Kidney (tissue), 14 donors: ENCODE data around the gene LMNB1. TPM values are rescaled to one million over a fixed set of nuclear protein-coding genes. Genes with fewer than 3 reads are reported as not detected.

Experiments
- DNase-seq, 5 donors: peaks; one replicate each; pipeline ENCODE4 v3.0.0-alpha.2; 2013 to 2020
- FAIRE-seq: peaks from 2 replicates; lab custom pipeline; 2012; peaks lifted over from hg19 to GRCh38; lab: Jason Lieb, UNC
- H3K27ac ChIP-seq, 2 donors: one replicate each; pipeline ENCODE4 v1.7.0; 2013; ENCODE audit warnings: low read depth in 2 of 2, low read length in 2 of 2, inconsistent platforms in 1 of 2
- H3K27me3 ChIP-seq: one replicate; pipeline ENCODE4 v1.7.1; 2013; ENCODE audit warnings: low read length, inconsistent platforms; ENCODE audit not compliant: control insufficient read depth, insufficient read depth
- H3K36me3 ChIP-seq, 3 donors: one replicate each; pipeline versions ENCODE4 v1.7.0 to v1.7.1; 2013; ENCODE audit warnings: low read length in 3 of 3, control low read depth in 1 of 3, inconsistent platforms in 1 of 3; ENCODE audit not compliant: insufficient read depth in 3 of 3, control insufficient read depth in 2 of 3
- H3K4me1 ChIP-seq, 3 donors: one replicate each; pipeline versions ENCODE4 v1.7.0 to v1.7.1; 2013; ENCODE audit warnings: low read length in 3 of 3, inconsistent platforms in 1 of 3, low read depth in 1 of 3; ENCODE audit not compliant: control insufficient read depth in 2 of 3, insufficient read depth in 2 of 3
- H3K4me3 ChIP-seq, 3 donors: one replicate each; pipeline versions ENCODE4 v1.7.0 to v1.8.1; 2013; ENCODE audit warnings: low read length in 3 of 3, control low read depth in 1 of 3, inconsistent platforms in 1 of 3
- H3K9ac ChIP-seq, 3 donors: one replicate each; pipeline versions ENCODE4 v1.7.0 to v1.7.1; 2013; ENCODE audit warnings: low read length in 3 of 3, control low read depth in 1 of 3, inconsistent platforms in 1 of 3
- H3K9me3 ChIP-seq, 3 donors: one replicate each; pipeline versions ENCODE4 v1.7.0 to v1.7.1; 2013; ENCODE audit warnings: low read length in 3 of 3, control low read depth in 1 of 3, inconsistent platforms in 1 of 3; ENCODE audit not compliant: control insufficient read depth in 2 of 3, insufficient read depth in 1 of 3
- CTCF ChIP-seq: IDR thresholded peaks from 3 replicates; pipeline ENCODE4 v1.5.1; 2012; ENCODE audit warnings: mild to moderate bottlenecking, moderate library complexity, borderline replicate concordance; ENCODE audit not compliant: insufficient read depth; ENCODE audit errors: extremely low read depth
- intact Hi-C: fragments of 100-400 bp; cut with DNase I; formaldehyde crosslinking; loops from one replicate; pipeline ENCODE4 v1.11.1; 2022
- polyA plus RNA-seq: library from polyadenylated mRNA; stranded (reverse); fragments of 350-450 nt; fragmentation: Illumina TruSeq; extraction: RNeasy Lipid Tissue Mini Kit (QIAGEN cat#74804); gene quantifications from one replicate; pipeline ENCODE4 v1.2.3, GENCODE V29; 2014; ENCODE audit warnings: low read depth, low replicate concordance; ENCODE audit not compliant: insufficient read depth
- total RNA-seq: library from RNA; stranded (reverse); fragmentation: NEBNext Ultra II Directional; extraction: Animal tissue kit (Norgen Biotek cat#: 25700); gene quantifications from one replicate; pipeline ENCODE4 v1.2.1, GENCODE V29; 2021
- donor health status: control.
- donor health status: control.
- donor health status: control.
- donor health status: control.
- donor health status: control.
- donor health status: DM: yes; HTN: yes; CAD: no.
- donor health status: Normal renal cell carcinoma (clear cell type).

The LMNB1 gene
- total and polyA plus RNA-seq, 2 donors from 2014 or later = 1.7 to 10.3 TPM

DNA sequence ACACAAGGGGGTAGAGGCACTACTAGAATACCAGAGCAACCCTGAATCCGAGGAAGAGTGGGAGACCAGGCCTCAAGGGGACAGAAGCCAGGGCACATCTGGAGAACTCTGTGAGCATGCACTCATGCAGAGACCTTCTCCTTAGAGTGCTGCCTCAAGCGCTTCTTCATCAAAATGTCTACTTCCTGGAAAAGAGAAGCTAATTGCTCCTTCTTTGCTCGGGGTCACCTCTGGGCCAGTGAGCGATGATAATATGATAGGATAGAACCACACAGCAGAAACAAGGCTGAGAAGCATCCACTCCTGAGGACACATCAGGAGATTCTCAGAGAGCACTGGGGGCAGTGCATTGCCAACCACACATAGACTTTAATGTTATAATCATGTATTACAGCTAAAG lies 23.7 kb upstream of the LMNB1 start:
- DNase-seq (peak in 2 of 5 donors; percentile 10 to 19), FAIRE-seq (no peak)
- H3K9me3 ChIP-seq = no peaks in the 10 kb centered on the region
- H3K36me3 ChIP-seq = no peaks in the 10 kb centered on the region
- H3K9ac ChIP-seq = no peak overlapping the region
- H3K27ac ChIP-seq = no peak overlapping the region
- intact Hi-C loops = no loop called here
- no peaks in the 10 kb centered on the region for H3K27me3 ChIP-seq
- no peak for TF ChIP-seq CTCF
- H3K4me1 ChIP-seq = no peaks in the 10 kb centered on the region
- H3K4me3 ChIP-seq = no peak overlapping the region

GRCh38 chr5:126754609-126755008 lies 22.3 kb upstream of the LMNB1 start:
- no peak for TF ChIP-seq CTCF
- H3K27me3 ChIP-seq = no peaks in the 10 kb centered on the region
- no peak overlapping the region for H3K4me3 ChIP-seq
- FAIRE-seq (no peak), DNase-seq (peak in 4 of 5 donors; percentile 39 to 58 (median 54))
- no peaks in the 10 kb centered on the region for H3K9me3 ChIP-seq
- H3K27ac ChIP-seq = no peak overlapping the region
- intact Hi-C loops = no loop called here
- no peak overlapping the region for H3K9ac ChIP-seq
- H3K36me3 ChIP-seq = no peaks in the 10 kb centered on the region
- H3K4me1 ChIP-seq = no peaks in the 10 kb centered on the region

DNA sequence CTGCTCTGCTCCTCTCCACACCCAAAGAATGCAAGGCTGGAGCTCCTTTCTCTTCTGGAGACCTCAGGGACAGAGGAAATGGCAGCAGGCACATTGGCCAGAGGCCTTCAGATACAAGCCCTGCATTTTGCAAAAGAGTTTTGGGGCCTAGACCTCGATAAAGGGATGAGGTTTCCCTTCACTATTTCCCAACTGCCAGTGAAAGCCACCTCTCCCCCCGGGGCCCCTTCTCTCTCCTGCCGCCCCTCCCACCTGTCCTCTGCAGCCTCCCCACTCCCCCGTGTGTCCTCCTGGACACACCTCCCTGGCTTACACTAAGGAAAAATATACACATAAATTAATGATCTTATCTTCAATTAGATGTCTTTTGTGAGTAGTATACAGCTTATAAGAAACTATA lies 21.3 kb upstream of the LMNB1 start:
- no peak for TF ChIP-seq CTCF
- Histone ChIP-seq H3K4me1 (no peaks in the 10 kb centered on the region), H3K36me3 (no peaks in the 10 kb centered on the region), H3K9ac (no peak overlapping the region), H3K27ac (no peak overlapping the region), H3K4me3 (no peak overlapping the region), H3K27me3 (no peaks in the 10 kb centered on the region), H3K9me3 (no peaks in the 10 kb centered on the region)
- no peak for FAIRE-seq
- intact Hi-C loops = no loop called here
- peak in 1 of 5 donors; percentile 10 for DNase-seq

- Histone ChIP-seq H3K36me3 (no peaks in the 10 kb centered on the region), H3K27me3 (no peaks in the 10 kb centered on the region), H3K4me3 (no peak overlapping the region), H3K9ac (no peak overlapping the region), H3K27ac (no peak overlapping the region), H3K9me3 (no peaks in the 10 kb centered on the region), H3K4me1 (no peaks in the 10 kb centered on the region)
- no peak for FAIRE-seq
- TF ChIP-seq CTCF = no peak
- intact Hi-C loops = no loop called here
- DNase-seq = no peak
Observed at GRCh38 chr5:126757713-126758357, 19.1 kb upstream of the LMNB1 start.
